Stimulated activated naive B cell treated with anti-CD40 and anti-IgM and Interleukin-4, amounts not matched to agents 10 μg/mL and 1 μg/mL and 100 μg/mL, for 72 hours (primary cell): ENCODE data around the gene GSE1.

Experiments used
- ATAC-seq, 2 donors: fragments of 150-1000 bp; cut with Tn5 transposase; replicated peaks; 2 replicates each; pipeline ENCODE4 v1.10.0; 2021; ENCODE audit warnings: moderate library complexity in 1 of 2
- DNase-seq: peaks from one replicate; pipeline ENCODE4 v3.0.0; 2021
- H3K27ac Mint-ChIP-seq: one replicate; pipeline ENCODE4 v1.8.0; 2022; ENCODE audit warnings: mild to moderate bottlenecking, mixed read lengths
- H3K27me3 Mint-ChIP-seq, 2 donors: one replicate each; pipeline ENCODE4 v1.8.0; 2022; ENCODE audit warnings: mixed read lengths in 2 of 2
- H3K36me3 Mint-ChIP-seq, 2 donors: one replicate each; pipeline ENCODE4 v1.8.0; 2022; ENCODE audit warnings: mixed read lengths in 2 of 2, mild to moderate bottlenecking in 1 of 2
- H3K4me1 Mint-ChIP-seq, 2 donors: one replicate each; pipeline ENCODE4 v1.8.0; 2022; ENCODE audit warnings: mixed read lengths in 2 of 2, mild to moderate bottlenecking in 1 of 2
- H3K4me3 Mint-ChIP-seq, 2 donors: one replicate each; pipeline ENCODE4 v1.8.0; 2022; ENCODE audit warnings: mild to moderate bottlenecking in 2 of 2, mixed read lengths in 2 of 2, moderate library complexity in 1 of 2
- H3K9me3 Mint-ChIP-seq, 2 donors: one replicate each; pipeline ENCODE4 v1.8.0; 2022; ENCODE audit warnings: mixed read lengths in 2 of 2, mild to moderate bottlenecking in 1 of 2

GSE1 gene

GRCh38 chr16:85580684-85581083 is 32.4 kb upstream of the GSE1 start:
- ATAC-seq (no peak), DNase-seq (no peak)
- Mint-ChIP-seq H3K4me1 (peaks cover 41 to 80% of the 10 kb centered on the region in 2 donors), H3K27me3 (no peaks in the 10 kb centered on the region), H3K4me3 (no peak overlapping the region), H3K9me3 (no peaks in the 10 kb centered on the region), H3K27ac (no peak overlapping the region), H3K36me3 (peaks cover 3 to 17% of the 10 kb centered on the region in 2 donors)

GRCh38 chr16:85582229-85582991 is 30.7 kb upstream of the GSE1 start:
- Mint-ChIP-seq H3K27me3 (no peaks in the 10 kb centered on the region), H3K4me3 (peak overlapping the region in 1 of 2 donors; percentile 25), H3K36me3 (peaks cover 3 to 17% of the 10 kb centered on the region in 2 donors), H3K27ac (no peak overlapping the region), H3K9me3 (no peaks in the 10 kb centered on the region), H3K4me1 (peaks cover 37 to 65% of the 10 kb centered on the region in 2 donors)
- ATAC-seq (no peak), DNase-seq (no peak)

- DNase-seq, result no peak
- no peak overlapping the region for H3K4me3 Mint-ChIP-seq
- no peaks in the 10 kb centered on the region for H3K9me3 Mint-ChIP-seq
- peaks cover 31 to 53% of the 10 kb centered on the region in 2 donors for H3K4me1 Mint-ChIP-seq
- no peaks in the 10 kb centered on the region for H3K27me3 Mint-ChIP-seq
- ATAC-seq, result no peak
- peaks cover 3 to 13% of the 10 kb centered on the region in 2 donors for H3K36me3 Mint-ChIP-seq
- H3K27ac Mint-ChIP-seq, result no peak overlapping the region
Observed at GRCh38 chr16:85583491-85584181, 29.5 kb upstream of the GSE1 start.

- no peaks in the 10 kb centered on the region for H3K27me3 Mint-ChIP-seq
- H3K27ac Mint-ChIP-seq, result no peak overlapping the region
- H3K9me3 Mint-ChIP-seq, result no peaks in the 10 kb centered on the region
- peaks cover 3 to 10% of the 10 kb centered on the region in 2 donors for H3K36me3 Mint-ChIP-seq
- ATAC-seq (no peak), DNase-seq (no peak)
- H3K4me3 Mint-ChIP-seq, result no peak overlapping the region
- H3K4me1 Mint-ChIP-seq, result peaks cover 26 to 47% of the 10 kb centered on the region in 2 donors
Observed at GRCh38 chr16:85584267-85584666, 28.9 kb upstream of the GSE1 start.

- no peaks in the 10 kb centered on the region for H3K9me3 Mint-ChIP-seq
- H3K27ac Mint-ChIP-seq, result no peak overlapping the region
- DNase-seq (no peak), ATAC-seq (no peak)
- peaks cover 21 to 41% of the 10 kb centered on the region in 2 donors for H3K4me1 Mint-ChIP-seq
- H3K27me3 Mint-ChIP-seq, result no peaks in the 10 kb centered on the region
- peaks cover 3 to 8% of the 10 kb centered on the region in 2 donors for H3K36me3 Mint-ChIP-seq
- no peak overlapping the region for H3K4me3 Mint-ChIP-seq
Observed at GRCh38 chr16:85584819-85585282, 28.3 kb upstream of the GSE1 start.

GRCh38 chr16:85585711-85586110 is 27.4 kb upstream of the GSE1 start:
- H3K9me3 Mint-ChIP-seq, result no peaks in the 10 kb centered on the region
- H3K27me3 Mint-ChIP-seq, result no peaks in the 10 kb centered on the region
- peaks cover 1 to 6% of the 10 kb centered on the region in 2 donors for H3K36me3 Mint-ChIP-seq
- no peak for ATAC-seq
- no peak overlapping the region for H3K27ac Mint-ChIP-seq
- DNase-seq, result no peak
- peaks cover 19 to 34% of the 10 kb centered on the region in 2 donors for H3K4me1 Mint-ChIP-seq
- no peak overlapping the region for H3K4me3 Mint-ChIP-seq

- H3K36me3 Mint-ChIP-seq, result peaks cover 1 to 6% of the 10 kb centered on the region in 2 donors
- no peaks in the 10 kb centered on the region for H3K9me3 Mint-ChIP-seq
- no peak overlapping the region for H3K27ac Mint-ChIP-seq
Observed at GRCh38 chr16:85586380-85587104, 26.6 kb upstream of the GSE1 start.

GRCh38 chr16:85587762-85588556 is 25.2 kb upstream of the GSE1 start:
- ATAC-seq (no peak), DNase-seq (no peak)
- Mint-ChIP-seq H3K4me3 (no peak overlapping the region), H3K27me3 (no peaks in the 10 kb centered on the region), H3K36me3 (peaks cover 0 to 1% of the 10 kb centered on the region in 2 donors), H3K4me1 (peaks cover 7 to 18% of the 10 kb centered on the region in 2 donors), H3K9me3 (no peaks in the 10 kb centered on the region), H3K27ac (no peak overlapping the region)

More at GRCh38 chr16:85586380-85587104, 26.6 kb upstream of the GSE1 start:
- DNase-seq (no peak), ATAC-seq (no peak)
- no peak overlapping the region for H3K4me3 Mint-ChIP-seq
- peaks cover 15 to 26% of the 10 kb centered on the region in 2 donors for H3K4me1 Mint-ChIP-seq
- no peaks in the 10 kb centered on the region for H3K27me3 Mint-ChIP-seq

GRCh38 chr16:85588562-85589503 is 24.3 kb upstream of the GSE1 start:
- DNase-seq, result no peak

GRCh38 chr16:85589688-85590505 is 23.2 kb upstream of the GSE1 start:
- no peak for DNase-seq
- H3K4me1 Mint-ChIP-seq, result peaks cover 9 to 17% of the 10 kb centered on the region in 2 donors
- H3K9me3 Mint-ChIP-seq, result no peaks in the 10 kb centered on the region
- H3K27ac Mint-ChIP-seq, result no peak overlapping the region
- ATAC-seq, result no peak
- no peaks in the 10 kb centered on the region for H3K36me3 Mint-ChIP-seq
- no peak overlapping the region for H3K4me3 Mint-ChIP-seq
- no peaks in the 10 kb centered on the region for H3K27me3 Mint-ChIP-seq

More at GRCh38 chr16:85588562-85589503, 24.3 kb upstream of the GSE1 start:
- no peak for ATAC-seq
- Mint-ChIP-seq H3K36me3 (no peaks in the 10 kb centered on the region), H3K27me3 (no peaks in the 10 kb centered on the region), H3K9me3 (no peaks in the 10 kb centered on the region), H3K27ac (no peak overlapping the region), H3K4me3 (no peak overlapping the region), H3K4me1 (peaks cover 2 to 13% of the 10 kb centered on the region in 2 donors)

- Mint-ChIP-seq H3K9me3 (no peaks in the 10 kb centered on the region), H3K4me3 (no peak overlapping the region), H3K27ac (no peak overlapping the region), H3K36me3 (peaks cover 0 to 2% of the 10 kb centered on the region in 2 donors), H3K4me1 (peaks cover 13 to 23% of the 10 kb centered on the region in 2 donors), H3K27me3 (no peaks in the 10 kb centered on the region)
- ATAC-seq (no peak), DNase-seq (no peak)
Observed at GRCh38 chr16:85590506-85590832, 22.7 kb upstream of the GSE1 start.

- H3K27ac Mint-ChIP-seq, result no peak overlapping the region
- H3K4me3 Mint-ChIP-seq, result no peak overlapping the region
- no peaks in the 10 kb centered on the region for H3K9me3 Mint-ChIP-seq
- ATAC-seq, result no peak
- H3K27me3 Mint-ChIP-seq, result no peaks in the 10 kb centered on the region
- no peak for DNase-seq
- H3K4me1 Mint-ChIP-seq, result peaks cover 21 to 32% of the 10 kb centered on the region in 2 donors
- peaks cover 6 to 8% of the 10 kb centered on the region in 2 donors for H3K36me3 Mint-ChIP-seq
Observed at GRCh38 chr16:85591381-85591780, 21.7 kb upstream of the GSE1 start.
